Gastroesophageal sphincter (tissue), 4 donors: ENCODE data around the gene ZNF160. TPM values are rescaled to one million over a fixed set of nuclear protein-coding genes. Genes with fewer than 3 reads are reported as not detected.

Experiments used
- ATAC-seq: fragments of 150-250 bp; one replicate; pipeline ENCODE4 v1.9.1; 2016; ENCODE audit warnings: mild to moderate bottlenecking, moderate library complexity
- H3K27ac ChIP-seq, 4 donors: fragments of 200-600 bp; sonication (generic) in 3 of 4; 1 replicate in 3 of 4; 2 replicates in 1 of 4; pipeline ENCODE4 v1.5.1; 2016 to 2019
- H3K27me3 ChIP-seq: fragments of 200-600 bp; sonication (generic); one replicate; pipeline ENCODE4 v1.5.1; 2019
- H3K36me3 ChIP-seq, 2 donors: fragments of 200-600 bp; sonication (generic); one replicate each; pipeline ENCODE4 v1.5.1; 2019; ENCODE audit warnings: control low read depth in 1 of 2
- H3K4me1 ChIP-seq, 3 donors: fragments of 200-600 bp; sonication (generic); 1 replicate in 2 of 3; 2 replicates in 1 of 3; pipeline ENCODE4 v1.5.1; 2016 to 2019; ENCODE audit warnings: control low read depth in 2 of 3
- H3K4me3 ChIP-seq, 2 donors: fragments of 200-600 bp; sonication (generic); one replicate each; pipeline ENCODE4 v1.5.1; 2019; ENCODE audit warnings: mild to moderate bottlenecking in 1 of 2, moderate library complexity in 1 of 2
- H3K9me3 ChIP-seq, 3 donors: fragments of 200-600 bp; sonication (generic); one replicate each; pipeline ENCODE4 v1.5.1; 2017 to 2019; ENCODE audit warnings: control low read depth in 2 of 3
- EP300 ChIP-seq: sonication (generic); formaldehyde crosslinking; IDR thresholded peaks from one replicate; pipeline ENCODE4 v1.6.1; 2017; ENCODE audit warnings: antibody characterized with exemption, mild to moderate bottlenecking
- POLR2A ChIP-seq, 2 donors: fragments of 450-650 bp; IDR thresholded peaks; one replicate each; pipeline ENCODE4 v1.6.1; 2017; ENCODE audit warnings: antibody characterized with exemption in 2 of 2, mild to moderate bottlenecking in 2 of 2, moderate library complexity in 1 of 2
- POLR2AphosphoS5 ChIP-seq: sonication (generic); formaldehyde crosslinking; IDR thresholded peaks from one replicate; pipeline ENCODE4 v1.6.1; 2017; ENCODE audit warnings: antibody characterized with exemption
- WGBS, 2 donors: methylation state at CpG; one replicate each; pipeline ENCODE4 v1.1.5; 2018; ENCODE audit warnings: low coverage in 1 of 2; 5-methylcytosine and 5-hydroxymethylcytosine counted together
- total RNA-seq, 4 donors: library from RNA; depleted of rRNA; stranded (reverse); fragments of >200 nt; gene quantifications; one replicate each; pipeline ENCODE4 v1.1.0, GENCODE V29; 2016
- TF ChIP-seq, protein P1 (sequence below), 4 experiments: fragments of 200-600 bp in 2 of 4; fragments of 450-650 bp in 2 of 4; sonication (generic) in 1 of 4; IDR thresholded peaks; one replicate each; pipeline ENCODE4 v1.5.1; 2017 to 2019; ENCODE audit warnings: antibody characterized with exemption in 4 of 4, mild to moderate bottlenecking in 2 of 4, moderate library complexity in 2 of 4

Gene ZNF160
- total RNA-seq, 4 donors from 2014 or later, result 21.4 to 71.1 (median 31.7) TPM

GRCh38 chr19:53085496-53085895, 17.7 kb downstream of the ZNF160 start:
- no peaks in the 10 kb centered on the region for H3K4me1 ChIP-seq
- TF ChIP-seq POLR2AphosphoS5, result no peak
- no peak for TF ChIP-seq EP300
- TF ChIP-seq, protein P1, sequence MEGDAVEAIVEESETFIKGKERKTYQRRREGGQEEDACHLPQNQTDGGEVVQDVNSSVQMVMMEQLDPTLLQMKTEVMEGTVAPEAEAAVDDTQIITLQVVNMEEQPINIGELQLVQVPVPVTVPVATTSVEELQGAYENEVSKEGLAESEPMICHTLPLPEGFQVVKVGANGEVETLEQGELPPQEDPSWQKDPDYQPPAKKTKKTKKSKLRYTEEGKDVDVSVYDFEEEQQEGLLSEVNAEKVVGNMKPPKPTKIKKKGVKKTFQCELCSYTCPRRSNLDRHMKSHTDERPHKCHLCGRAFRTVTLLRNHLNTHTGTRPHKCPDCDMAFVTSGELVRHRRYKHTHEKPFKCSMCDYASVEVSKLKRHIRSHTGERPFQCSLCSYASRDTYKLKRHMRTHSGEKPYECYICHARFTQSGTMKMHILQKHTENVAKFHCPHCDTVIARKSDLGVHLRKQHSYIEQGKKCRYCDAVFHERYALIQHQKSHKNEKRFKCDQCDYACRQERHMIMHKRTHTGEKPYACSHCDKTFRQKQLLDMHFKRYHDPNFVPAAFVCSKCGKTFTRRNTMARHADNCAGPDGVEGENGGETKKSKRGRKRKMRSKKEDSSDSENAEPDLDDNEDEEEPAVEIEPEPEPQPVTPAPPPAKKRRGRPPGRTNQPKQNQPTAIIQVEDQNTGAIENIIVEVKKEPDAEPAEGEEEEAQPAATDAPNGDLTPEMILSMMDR (IDR thresholded peaks at IDR 0.05), result no peak
- TF ChIP-seq POLR2A (IDR thresholded peaks at IDR 0.05), result no peak
- ATAC-seq, result no peak
- no peaks in the 10 kb centered on the region for H3K27me3 ChIP-seq
- H3K27ac ChIP-seq, result no peak overlapping the region
- peaks cover 0 to 93% of the 10 kb centered on the region in 2 donors for H3K36me3 ChIP-seq
- 68 to 87% methylated on average over 6 to 7 of the region's 7 CpGs for WGBS, 2 donors
- H3K9me3 ChIP-seq, result peaks cover 0 to 4% (median 0%) of the 10 kb centered on the region in 3 donors
- no peak overlapping the region for H3K4me3 ChIP-seq

DNA sequence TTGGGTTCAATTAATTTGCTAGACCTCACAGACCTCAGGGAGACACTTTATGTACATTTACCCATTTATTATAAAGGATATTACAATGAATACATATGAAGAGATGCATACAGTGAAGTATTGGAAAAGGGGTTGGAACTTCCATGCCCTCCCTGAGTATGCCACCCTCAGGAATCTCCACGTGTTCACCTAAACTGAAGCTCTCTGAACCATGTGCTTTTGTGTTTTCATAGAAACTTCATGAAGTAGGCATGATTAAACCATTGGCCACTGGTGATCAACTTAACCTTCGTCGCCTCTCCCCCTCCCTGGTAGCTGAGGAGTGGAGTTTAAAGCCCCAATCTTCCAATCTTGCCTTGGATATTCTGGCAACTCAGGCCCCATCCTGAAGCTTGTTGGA, 20.3 kb downstream of the ZNF160 start:
- Histone ChIP-seq H3K9me3 (peaks cover 0 to 11% (median 0%) of the 10 kb centered on the region in 3 donors), H3K27ac (no peak overlapping the region), H3K4me1 (no peaks in the 10 kb centered on the region), H3K4me3 (no peak overlapping the region), H3K36me3 (peaks cover 0 to 74% of the 10 kb centered on the region in 2 donors), H3K27me3 (no peaks in the 10 kb centered on the region)
- no peak for TF ChIP-seq EP300
- TF ChIP-seq, protein P1 (IDR thresholded peaks at IDR 0.05), result no peak
- TF ChIP-seq POLR2AphosphoS5, result no peak
- TF ChIP-seq POLR2A (IDR thresholded peaks at IDR 0.05), result no peak
- no peak for ATAC-seq
- 92 to 93% methylated on average over 3 of the region's 3 CpGs for WGBS, 2 donors

- no peak overlapping the region for H3K27ac ChIP-seq
- no peak for TF ChIP-seq POLR2A (IDR thresholded peaks at IDR 0.05)
- TF ChIP-seq, protein P1 (IDR thresholded peaks at IDR 0.05), result no peak
- TF ChIP-seq EP300, result no peak
- no peak for TF ChIP-seq POLR2AphosphoS5
- no peaks in the 10 kb centered on the region for H3K27me3 ChIP-seq
- peaks cover 3 to 69% of the 10 kb centered on the region in 2 donors for H3K36me3 ChIP-seq
- peaks cover 0 to 11% (median 0%) of the 10 kb centered on the region in 3 donors for H3K9me3 ChIP-seq
- WGBS, 2 donors, result 62 to 64% methylated on average over 4 to 6 of the region's 8 CpGs
- no peak overlapping the region for H3K4me3 ChIP-seq
- ATAC-seq, result no peak
- peaks cover 0 to 13% (median 0%) of the 10 kb centered on the region in 3 donors for H3K4me1 ChIP-seq
These were observed 23.8 kb downstream of the ZNF160 start for GRCh38 chr19:53079313-53079924.

- peaks cover 0 to 13% (median 0%) of the 10 kb centered on the region in 3 donors for H3K4me1 ChIP-seq
- H3K4me3 ChIP-seq, result no peak overlapping the region
- WGBS, 2 donors, result 88 to 100% methylated on average over 1 of the region's 1 CpG
- peaks cover 5 to 69% of the 10 kb centered on the region in 2 donors for H3K36me3 ChIP-seq
- no peak for ATAC-seq
- H3K27ac ChIP-seq, result peak overlapping the region in 1 of 4 donors; percentile 0
- peaks cover 0 to 11% (median 0%) of the 10 kb centered on the region in 3 donors for H3K9me3 ChIP-seq
- H3K27me3 ChIP-seq, result no peaks in the 10 kb centered on the region
- TF ChIP-seq POLR2AphosphoS5 (no peak), POLR2A (IDR thresholded peaks at IDR 0.05) (no peak), EP300 (no peak)
- TF ChIP-seq, protein P1 (IDR thresholded peaks at IDR 0.05), result no peak
These were observed 24.6 kb downstream of the ZNF160 start for GRCh38 chr19:53078668-53079067.

- Histone ChIP-seq H3K9me3 (peaks cover 0 to 15% (median 0%) of the 10 kb centered on the region in 3 donors), H3K27ac (no peak overlapping the region)
- TF ChIP-seq EP300 (no peak), POLR2A (IDR thresholded peaks at IDR 0.05) (no peak), POLR2AphosphoS5 (no peak)
- TF ChIP-seq, protein P1 (IDR thresholded peaks at IDR 0.05), result peak; percentile 39 to 74 (median 52)
These were observed 26.2 kb downstream of the ZNF160 start for GRCh38 chr19:53076984-53077383.

More at GRCh38 chr19:53076984-53077383, 26.2 kb downstream of the ZNF160 start:
- whole genome bisulfite sequencing, 2 donors, result 7% methylated on average over 6 of the region's 10 CpGs; no CpG with 5 or more reads in 1 of the 2 donors
- Histone ChIP-seq H3K27me3 (no peaks in the 10 kb centered on the region), H3K4me1 (peaks cover 0 to 13% (median 0%) of the 10 kb centered on the region in 3 donors), H3K4me3 (no peak overlapping the region), H3K36me3 (peaks cover 12 to 69% of the 10 kb centered on the region in 2 donors)
- peak; percentile 53 for ATAC-seq
